DMS53 (cell line): ENCODE data around the gene SNX10.
A peak's percentile ranks its signal among the peaks of the same experiment; 100 is the strongest.

ENCODE experiments used
- DNase-seq: peaks from one replicate; lab custom pipeline; 2025; lab: John Stamatoyannopoulos, UW

The SNX10 gene

GRCh38 chr7:26404189-26404996, 112.7 kb downstream of the SNX10 start:
- DNase-seq, result peak; percentile 38

GRCh38 chr7:26406433-26406832, 114.8 kb downstream of the SNX10 start:
- no peak for DNase-seq

DNA sequence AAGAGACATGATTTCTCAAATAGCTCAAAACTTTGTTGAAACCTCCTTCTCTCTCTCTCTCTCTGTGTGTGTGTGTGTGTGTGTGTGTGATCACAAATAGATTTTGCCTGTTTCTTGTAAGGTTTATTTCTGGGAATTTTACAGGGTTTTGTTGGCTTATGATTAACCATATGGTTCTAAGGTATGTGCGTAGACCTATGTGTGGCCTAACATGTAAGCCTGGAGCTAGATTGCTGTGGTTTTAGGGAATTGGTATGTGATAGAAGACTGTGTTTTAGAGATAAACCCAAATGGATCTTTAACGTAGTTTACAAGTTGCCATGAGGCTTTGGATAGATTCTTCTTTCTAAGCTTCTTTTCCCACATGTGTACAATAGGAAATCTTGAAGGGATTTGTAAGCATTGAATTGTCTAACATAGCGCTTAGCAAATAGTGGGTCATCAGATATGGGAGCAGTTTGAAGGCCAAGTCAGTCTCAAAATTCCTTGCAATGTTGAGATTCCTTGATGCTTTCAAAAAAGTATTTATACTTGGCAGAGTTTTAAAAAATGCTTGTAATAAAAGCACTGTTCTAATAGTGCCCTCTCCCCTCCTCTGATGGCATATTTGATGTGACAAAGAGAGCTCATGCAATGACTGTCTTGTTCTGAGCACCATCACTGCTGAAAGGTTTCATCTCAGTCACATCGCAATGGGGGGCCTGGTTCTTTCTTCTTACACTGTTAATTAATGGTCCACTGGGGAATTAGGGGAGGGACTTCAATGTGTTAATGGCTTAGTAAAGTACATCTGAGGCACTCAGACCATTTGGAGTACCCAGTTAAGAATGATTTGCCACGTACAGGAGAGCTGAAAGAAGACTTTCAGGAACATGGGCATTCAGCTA, 118.2 kb downstream of the SNX10 start:
- no peak for DNase-seq

DNA sequence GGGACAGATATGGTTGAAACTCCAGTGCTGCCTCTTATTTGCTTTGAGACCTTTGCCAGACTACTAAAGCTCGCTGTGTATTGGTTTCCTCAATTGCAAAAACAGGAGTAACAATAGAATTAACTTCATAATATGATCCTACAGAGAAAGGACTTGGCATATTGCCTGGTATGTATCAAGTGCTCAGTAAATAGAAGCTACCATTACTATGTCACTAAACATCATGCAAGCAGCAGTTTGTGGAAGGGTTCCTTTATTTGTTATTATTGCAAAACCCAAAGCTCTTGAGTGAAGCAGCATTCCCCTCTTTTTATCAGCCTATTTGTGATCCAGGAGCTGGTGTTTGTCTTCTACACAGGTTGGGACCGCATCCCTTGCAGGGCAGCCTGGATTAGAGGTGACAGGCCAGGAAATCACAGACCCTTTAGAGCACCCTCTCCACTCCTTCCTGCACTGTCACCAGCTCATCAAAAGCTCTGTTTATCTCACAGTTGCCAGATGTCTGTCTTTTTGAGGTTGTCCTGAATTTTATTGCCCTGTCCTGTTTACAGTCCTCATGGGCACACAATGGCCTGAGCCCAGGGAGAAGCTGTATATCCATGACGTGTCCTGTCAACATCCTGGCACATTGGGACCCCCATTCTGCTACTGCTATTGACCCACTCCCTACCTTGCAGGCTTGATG, 121.5 kb downstream of the SNX10 start:
- peak; percentile 99 for DNase-seq

DNA sequence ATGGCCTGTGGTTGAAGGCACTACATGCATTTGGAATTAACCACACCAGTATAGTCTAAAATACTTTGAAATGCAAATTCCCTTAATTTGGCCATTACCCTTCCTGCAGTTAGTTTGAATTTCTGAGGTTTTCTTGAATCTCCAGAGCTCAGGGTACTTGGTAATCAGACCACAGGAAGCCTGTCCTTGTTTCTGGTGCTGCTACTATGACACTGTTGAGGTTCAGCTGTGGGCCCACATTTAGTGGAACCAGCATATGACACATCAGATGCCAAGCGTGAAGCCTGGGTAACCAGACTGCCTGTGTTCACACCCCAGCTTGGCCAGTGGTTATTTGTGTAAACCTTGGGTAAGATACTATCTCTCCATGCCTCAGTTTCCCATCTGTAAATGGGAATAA, 124.3 kb downstream of the SNX10 start:
- no peak for DNase-seq

DNA sequence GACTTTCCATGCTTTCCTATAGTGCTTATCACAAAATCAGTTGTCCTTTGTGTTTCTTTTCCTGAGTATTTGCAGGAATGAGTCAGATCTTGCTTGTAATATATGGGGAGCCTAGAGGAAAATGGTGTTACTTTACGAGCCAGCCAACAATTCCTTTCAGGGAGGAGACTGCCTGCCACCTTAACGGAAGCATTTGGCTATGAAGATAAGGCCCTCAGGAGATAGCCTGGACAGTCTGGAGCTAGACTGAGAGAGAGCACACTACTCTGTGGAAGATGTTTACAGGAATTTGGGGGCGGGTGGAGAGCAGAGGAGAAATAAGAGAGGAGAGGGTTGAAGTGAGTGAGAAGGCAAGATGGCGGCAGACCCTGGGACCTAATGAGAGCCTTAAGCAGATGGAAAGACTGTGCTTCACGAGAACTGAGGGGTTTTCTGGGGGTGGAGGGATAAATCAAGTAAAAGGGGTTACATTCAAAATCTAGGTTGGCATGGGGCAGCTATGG, 126.3 kb downstream of the SNX10 start:
- peak; percentile 27 for DNase-seq

- DNase-seq, result no peak
These were observed 127.5 kb downstream of the SNX10 start for GRCh38 chr7:26419198-26419597.

DNA sequence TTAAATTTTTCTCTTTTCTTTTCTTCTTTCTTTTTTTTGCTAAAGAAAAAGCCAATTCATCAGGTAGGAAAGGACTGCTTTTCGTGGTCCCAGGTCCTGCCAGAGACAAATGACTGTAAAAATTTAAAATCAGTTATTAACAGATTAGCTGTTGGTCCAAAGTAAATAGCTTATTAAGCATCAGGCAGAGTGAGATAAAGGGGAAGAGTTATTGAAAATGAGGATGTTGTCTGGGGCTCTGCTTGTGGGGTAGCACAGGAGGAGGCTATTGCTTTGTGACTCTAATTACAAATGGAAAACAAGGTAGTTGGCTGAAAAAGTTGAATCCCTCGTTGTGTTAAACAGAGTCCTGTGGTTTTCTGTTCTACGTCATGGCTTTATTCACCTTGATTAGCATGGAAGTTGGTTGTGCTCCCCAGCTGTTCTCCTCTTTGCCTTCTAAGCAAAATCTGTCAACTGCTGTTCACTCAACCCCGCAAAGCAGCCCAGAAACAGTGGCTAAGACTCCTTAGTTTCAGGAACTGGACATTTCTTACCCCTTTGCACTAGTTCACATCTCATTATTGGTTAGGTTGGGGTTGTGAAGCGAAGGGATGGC, 128.9 kb downstream of the SNX10 start:
- DNase-seq, result no peak

DNA sequence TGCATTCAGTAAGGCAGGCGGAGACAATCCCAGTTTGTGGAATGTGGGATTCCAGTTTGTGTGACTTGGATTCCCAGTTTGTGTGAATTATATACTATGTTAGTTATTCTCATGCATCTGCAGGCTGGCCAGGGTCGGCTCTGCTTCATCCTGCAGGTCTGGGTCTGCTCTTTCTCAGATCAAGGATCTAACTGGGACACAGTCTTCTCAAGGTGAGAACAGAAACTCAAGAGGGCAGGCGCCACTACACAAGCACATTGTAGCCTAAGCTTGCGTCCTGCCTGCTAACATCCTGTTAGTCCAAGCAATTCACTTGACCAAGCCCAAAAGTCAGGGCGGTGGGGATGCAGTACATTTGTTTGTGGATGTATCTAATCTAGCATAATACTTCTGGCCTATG, 131.1 kb downstream of the SNX10 start:
- DNase-seq, result no peak

GRCh38 chr7:26423436-26423835, 131.8 kb downstream of the SNX10 start:
- DNase-seq, result peak; percentile 61
